HTERT RPE-1 (cell line): ENCODE results near the gene TBX6.
"Not testable (repeated sequence)": the region's sequence is repeated elsewhere in the genome, so short reads cannot be mapped to it uniquely, and the experiment has no call there.

ENCODE experiments used
- in situ Hi-C: fragments of 300-500 bp; cut with MboI; formaldehyde crosslinking; loops from 4 replicates; pipeline ENCODE4 v1.14.3; 2020; ENCODE audit warnings: low sequenced_read_pairs

Gene TBX6, protein sequence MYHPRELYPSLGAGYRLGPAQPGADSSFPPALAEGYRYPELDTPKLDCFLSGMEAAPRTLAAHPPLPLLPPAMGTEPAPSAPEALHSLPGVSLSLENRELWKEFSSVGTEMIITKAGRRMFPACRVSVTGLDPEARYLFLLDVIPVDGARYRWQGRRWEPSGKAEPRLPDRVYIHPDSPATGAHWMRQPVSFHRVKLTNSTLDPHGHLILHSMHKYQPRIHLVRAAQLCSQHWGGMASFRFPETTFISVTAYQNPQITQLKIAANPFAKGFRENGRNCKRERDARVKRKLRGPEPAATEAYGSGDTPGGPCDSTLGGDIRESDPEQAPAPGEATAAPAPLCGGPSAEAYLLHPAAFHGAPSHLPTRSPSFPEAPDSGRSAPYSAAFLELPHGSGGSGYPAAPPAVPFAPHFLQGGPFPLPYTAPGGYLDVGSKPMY

DNA sequence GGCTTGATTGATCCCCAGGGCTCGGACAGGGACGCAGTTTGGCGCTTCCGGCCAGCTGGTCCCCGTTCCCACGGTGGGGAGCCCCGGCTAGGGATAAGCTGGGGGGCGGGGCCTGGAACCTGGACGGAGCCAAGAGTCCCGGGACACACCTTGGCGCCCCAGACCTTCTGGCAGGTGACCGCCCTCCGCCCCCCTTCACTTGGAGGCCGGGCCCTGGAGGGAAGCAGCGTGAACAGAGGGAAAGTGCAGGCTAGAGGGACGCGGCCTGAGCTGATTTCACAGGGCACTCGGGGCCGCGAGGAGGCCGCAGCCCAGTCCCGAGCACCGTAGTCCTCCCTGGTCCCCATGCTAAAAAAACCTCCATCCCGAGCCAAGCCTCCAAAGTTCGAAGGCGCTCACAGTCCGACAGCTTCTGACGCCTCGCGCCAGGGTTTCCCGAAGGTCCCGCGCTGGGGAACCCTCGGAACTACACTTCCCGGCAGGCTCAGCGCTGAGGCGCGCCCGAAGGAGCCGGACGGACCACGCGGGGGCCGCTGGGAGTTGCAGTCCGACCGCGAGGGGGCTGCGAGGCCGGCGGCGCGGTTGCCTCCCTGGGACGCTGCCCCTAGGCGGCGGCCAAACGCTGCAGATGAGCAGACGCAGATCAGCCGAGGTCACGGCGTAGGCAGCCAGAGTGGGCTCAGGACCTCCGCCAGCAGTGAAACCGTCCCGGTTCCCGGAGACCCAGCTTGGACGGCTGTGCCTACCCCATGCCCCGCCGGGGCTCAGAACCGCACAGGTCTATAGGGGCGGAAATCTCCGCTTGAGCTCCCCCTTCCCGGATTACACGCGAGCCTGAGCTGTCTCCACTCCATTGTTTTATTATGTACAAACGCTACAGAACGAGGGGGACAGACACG lies at the start of gene TBX6:
Gene TBX6 (minus strand): TSS at position 451 of the 899 bp plus-strand sequence. CDS start 731 bp downstream, outside the sequence.
- in situ Hi-C loops: no loop called here

DNA sequence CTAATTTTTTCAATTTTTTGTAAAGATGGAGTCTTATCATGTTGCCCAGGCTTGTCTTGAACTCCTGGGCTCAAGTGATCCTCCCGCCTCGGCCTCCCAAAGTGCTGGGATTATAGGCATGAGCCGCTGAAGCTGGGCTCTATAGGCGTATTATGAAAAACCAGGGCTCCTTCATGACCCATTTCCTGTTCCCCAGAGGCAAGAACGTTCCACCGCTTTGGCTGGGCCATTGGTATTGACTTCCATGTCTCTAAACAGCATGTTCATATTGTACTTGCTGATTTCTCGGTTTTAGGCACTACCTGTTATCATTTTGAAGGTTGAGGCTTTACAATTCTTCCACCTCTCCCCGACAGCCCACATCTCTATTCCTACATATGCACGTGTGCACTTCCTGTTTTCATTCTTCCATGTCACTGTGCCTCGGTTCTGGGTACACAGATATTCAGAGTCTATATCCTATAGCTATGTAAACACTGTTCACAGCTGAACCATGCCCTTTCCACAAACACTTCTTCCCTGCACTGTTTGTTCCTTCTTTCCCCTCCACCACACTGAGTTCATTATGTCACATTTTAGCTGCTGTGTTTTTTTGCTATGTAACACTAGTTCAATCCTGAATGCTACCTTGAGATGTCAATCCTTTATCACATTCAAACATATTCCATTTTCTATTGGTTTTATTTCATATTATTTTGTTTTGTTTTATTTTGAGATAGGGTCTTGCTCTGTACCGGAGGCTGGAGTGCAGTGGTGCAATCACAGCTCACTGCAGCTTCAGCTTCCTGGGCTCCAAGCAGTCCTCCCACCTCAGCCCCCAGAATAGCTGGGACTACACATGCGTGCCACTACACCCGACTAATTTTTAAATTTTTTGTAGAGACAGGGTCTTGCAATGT lies 48.1 kb upstream of the TBX6 start:
- in situ Hi-C loops: no loop called here

DNA sequence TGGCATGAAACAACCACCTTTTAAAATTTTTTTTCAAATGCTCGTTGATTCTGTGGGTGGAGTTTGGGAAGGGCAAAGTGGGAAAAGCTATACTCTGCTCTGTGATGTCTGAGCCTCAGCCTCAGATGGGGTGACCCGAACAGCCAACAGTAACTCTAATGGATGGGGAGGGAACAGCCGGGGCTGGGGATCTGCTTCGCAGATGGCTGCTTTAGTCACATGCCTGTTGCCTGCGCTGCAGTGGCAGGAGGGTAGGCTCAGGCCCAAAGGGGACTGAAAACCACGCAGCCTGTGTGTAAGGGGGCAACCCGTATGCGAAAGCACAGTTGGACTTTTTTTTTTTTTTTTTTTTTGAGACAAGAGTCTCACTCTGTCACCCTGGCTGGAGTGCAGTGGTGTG lies 46.2 kb upstream of the TBX6 start:
- in situ Hi-C loops: no loop called here

DNA sequence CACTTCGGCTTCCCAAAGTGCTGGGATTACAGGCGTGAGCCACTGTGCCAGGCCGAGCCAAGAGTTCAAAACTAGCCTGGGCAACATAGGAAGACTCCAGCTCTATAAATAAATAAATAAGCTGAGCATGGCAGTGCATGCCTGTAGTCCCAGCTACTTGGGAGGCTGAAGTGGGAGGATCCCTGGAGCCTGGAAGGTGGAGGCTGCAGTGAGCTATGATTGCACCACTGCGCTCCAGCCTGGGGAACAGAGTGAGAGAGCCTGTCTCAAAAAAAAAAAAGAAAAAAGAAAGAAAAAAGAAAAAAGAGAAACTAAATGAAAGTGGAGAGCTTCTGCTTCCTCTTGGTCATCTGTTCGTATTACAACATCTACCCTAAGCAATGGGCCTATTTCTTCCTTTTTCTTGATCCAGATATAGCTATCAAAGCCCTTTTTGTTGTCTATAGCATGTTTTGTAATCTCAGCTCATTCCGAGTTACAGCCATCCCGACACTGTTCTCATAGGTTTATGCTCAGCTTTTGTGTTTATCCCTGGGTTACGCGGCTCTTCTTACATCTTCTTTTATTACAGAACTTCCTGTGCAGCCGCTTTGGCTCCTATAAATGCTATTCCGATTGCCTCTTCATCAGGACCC lies 45.4 kb upstream of the TBX6 start:
- in situ Hi-C loops: no loop called here

DNA sequence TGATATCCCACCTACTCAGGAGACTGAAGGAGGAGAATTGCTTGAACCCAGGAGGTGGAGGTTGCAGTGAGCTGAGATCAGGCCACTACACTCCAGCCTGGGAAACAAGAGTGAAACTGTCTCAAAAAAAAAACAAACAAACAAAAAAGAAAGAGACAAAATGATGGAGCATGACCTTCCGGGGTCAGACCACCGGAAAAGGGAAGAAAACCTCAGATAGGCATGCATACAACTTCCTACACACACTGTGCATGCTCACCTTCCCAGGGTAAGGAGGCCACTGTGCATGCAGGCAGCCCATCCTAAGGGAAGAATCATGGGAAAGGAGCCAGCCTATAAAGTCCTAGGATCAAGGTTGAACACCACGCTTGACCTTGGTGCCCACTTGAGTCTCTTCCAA lies 40.9 kb upstream of the TBX6 start:
- in situ Hi-C loops: no loop called here

DNA sequence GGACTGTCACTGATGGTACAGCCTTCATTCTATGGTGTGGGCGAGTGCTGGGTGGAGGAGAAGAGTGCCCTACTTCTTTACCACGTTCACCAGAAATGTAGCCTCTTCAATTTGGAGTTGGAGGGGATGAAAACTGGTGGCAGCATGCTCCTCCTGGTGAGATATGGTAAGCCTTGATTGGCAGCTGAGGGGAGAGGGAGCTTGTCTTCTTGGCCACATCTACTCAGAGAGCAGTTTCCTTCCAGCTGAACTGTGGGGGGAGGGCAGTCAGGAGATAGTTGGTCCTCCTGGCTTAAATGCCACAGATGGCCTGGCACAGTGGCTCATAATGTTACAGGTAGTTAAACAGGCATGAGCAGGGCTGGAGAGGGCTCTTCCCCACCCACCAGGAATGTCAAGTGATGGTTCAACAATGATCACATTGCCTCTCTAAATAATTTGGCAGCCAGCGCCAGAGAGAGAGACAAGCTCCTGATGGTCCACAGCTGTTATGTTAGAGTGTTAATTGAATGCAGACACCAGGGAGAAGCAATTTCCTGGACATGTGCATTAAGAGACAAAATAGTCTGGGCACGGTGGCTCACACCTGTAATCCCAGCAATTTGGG lies 40.2 kb upstream of the TBX6 start:
- in situ Hi-C loops: no loop called here

DNA sequence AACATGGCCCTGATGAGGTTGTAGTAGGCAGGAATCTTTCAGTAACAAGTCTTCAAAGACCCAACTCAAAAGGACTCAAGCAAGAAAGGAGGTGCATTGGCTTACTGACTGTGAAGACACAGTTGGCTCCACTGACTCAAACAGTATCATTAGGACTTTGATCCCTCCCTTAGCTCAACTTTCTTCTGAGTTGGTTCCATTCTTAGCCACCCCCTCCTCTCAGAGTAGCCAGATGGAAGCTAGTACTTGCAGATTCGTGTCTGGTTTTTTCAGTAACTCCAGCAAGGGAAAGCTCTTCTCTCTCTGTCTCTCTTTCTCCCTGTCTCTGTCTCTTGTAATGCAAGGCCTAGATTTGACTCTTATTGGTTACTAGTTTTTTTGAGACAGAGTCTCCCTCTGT lies 36.3 kb upstream of the TBX6 start:
- in situ Hi-C loops: no loop called here

DNA sequence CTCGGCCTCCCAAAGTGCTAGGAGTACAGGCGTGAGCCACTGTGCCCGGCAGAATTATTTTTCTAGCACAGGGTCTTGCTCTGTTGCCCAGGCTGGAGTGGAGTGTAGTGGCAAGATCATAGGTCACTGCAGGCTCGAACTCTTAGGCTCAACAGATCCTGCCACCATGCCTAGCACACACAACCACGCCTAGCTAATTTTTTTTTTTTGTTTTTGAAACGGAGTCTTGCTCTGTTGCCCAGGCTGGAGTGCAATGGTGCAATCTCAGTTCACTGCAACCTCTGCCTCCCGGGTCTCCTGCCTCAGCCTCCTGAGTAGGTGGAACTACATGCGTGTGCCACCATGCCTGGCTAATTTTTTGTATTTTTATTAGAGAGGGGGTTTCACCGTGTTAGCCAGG lies 34.0 kb upstream of the TBX6 start:
- in situ Hi-C loops: not testable (repeated sequence)

DNA sequence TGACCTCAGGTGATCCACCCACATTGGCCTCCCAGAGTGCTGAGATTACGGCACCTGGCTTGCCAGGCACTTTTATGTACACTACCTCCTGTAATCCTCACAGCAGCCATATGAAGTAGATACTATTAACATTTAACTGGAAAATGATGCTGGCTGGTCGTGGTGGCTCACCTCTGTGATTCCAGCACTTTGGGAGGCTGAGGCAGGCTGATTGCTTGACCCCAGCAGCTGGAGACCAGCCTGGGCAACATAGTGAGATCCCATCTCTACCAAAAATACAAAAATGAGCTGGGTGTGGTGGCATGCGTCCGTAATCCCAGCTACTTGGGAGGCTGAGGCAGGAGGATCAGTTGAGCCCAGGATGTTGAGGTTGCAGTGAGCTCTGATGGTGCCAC lies 33.3 kb upstream of the TBX6 start:
- in situ Hi-C loops: no loop called here

DNA sequence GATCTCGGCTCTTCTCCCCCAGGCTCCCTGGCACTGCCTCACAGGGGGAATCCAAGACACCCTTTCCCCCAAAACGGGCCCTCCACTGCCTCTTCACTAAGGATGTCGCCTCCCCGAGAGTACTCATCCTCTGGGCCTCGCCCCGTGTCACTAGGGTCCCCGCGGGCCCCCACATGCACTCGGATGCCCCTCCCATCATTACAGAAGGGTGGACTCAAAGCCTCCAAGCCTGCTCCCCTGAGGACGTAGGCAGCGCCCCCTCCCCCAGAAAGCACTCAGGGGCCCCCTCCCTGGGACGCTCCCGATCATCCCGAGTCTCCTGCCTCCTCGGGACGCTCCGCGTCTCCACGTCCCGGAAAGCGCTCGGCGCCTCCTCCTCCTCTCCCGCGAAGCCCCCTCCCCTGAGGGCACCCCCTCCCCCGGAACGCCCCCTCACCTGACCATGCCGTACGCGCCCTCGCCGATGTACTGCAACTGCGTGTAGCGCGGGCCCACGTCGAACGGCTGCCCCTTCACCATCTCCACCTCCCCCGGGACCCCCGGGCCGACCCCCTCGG lies 31.0 kb upstream of the TBX6 start:
- in situ Hi-C loops: no loop called here

DNA sequence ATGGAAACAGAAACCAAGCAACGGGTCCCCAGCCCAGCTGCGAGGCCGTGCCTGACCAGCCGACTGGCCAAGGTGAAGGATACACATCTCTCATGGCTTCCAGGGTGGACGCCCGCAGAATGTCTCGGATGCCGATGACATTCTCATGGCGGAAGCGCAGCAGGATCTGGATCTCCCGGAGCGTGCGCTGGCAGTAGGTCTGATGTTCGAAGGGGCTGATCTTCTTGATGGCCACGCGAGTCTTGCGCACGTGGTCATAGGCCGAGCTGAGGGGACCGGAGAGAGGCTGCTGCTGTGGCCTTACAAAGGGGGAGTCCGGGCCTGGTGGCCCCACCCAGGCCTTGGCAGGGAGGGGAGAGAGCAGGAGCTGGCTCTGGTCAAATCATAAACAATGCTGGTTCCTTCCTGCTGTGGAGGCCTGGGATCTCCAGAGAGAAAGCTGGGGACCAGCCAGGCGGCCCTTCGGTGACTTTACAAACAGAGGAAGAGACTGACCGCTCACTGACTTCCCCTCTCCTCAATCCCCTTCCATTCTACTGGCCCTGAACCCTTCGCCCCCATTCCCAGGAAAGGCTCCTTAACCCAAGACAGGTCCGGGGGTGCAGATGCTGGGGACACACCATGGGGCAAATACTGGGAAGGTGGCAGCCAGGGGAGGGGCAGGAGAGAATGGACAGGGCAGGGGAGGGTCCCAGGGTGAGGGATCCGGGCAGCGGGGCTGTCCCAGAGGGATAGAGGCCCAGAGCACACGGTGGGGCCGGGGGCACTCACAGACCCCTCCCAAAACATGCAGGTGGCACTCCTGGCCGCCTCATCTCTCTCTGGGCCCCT lies 30.2 kb upstream of the TBX6 start:
- in situ Hi-C loops: no loop called here

DNA sequence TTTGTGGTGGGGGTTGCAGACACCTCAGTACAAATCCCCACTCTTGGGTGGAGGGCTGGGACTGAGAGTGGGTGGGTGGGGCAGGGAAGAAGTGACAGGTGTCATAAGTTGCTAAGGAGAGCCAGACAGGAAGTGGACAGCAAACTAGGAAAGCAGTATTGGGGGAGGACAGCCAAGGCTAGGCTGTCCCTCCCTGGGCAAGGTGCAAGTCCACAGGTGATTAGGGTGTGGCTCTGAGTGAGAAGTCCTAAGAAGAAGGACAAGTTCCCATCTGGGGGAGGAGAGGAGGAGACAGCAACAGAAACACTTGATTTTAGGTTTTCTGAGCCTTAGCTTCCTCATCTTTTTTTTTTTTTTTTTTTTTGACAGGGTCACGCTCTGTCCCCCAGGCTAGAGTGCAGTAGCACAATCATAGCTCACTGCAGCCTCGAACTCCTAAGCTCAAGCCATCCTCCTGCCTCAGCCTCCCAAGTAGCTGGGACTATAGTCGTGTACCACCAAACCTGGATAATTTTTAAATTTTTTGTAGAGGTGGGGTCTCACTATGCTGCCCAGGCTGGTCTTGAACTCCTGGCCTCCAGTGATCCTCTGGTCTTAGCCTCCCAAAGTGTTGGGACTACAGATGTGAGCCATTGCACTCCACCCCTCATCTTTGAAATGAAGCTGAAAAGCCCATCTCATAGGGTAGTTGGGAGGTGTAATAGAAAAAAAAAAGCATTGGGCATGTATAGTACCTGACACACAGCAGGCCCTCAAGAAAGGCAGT lies 28.8 kb upstream of the TBX6 start:
- in situ Hi-C loops: no loop called here

DNA sequence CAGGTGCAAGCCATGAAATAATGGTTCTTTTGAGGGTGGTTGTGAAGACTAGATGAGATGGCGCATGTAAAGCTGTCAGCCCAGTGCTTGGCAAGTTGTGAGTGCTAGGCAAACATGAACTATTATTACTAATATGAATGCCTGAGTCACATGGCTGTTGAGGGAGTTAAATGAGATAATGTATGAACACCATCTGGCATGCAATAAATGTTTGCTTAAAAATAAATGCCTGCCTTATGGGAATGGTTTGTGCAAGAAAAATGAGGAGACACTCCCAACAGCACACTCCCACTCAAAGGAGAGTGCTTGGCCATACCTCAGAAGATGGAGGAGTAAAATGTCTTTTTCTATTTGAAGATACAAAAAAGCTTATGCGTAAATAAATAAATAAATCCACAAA lies 27.7 kb upstream of the TBX6 start:
- in situ Hi-C loops: no loop called here

DNA sequence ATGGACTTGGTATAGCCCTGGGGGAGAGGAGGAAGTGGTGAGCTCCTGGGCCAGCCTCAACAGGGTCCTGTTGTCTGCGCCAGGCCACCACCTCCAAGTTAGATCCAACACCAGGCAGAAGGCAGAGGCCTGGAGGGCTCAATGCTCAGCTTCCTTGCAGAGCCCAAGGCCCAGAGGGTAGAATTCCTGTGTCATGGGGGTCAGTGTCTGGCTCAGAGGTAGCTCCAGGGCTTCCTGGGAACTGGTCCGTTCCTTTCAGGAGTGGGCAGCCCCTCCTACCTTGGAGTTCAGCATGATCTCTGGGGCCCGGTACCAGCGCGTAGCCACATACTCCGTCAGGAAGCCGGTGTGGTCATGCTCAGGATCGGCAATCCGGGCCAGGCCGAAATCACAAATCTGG lies 26.0 kb upstream of the TBX6 start:
- in situ Hi-C loops: no loop called here

DNA sequence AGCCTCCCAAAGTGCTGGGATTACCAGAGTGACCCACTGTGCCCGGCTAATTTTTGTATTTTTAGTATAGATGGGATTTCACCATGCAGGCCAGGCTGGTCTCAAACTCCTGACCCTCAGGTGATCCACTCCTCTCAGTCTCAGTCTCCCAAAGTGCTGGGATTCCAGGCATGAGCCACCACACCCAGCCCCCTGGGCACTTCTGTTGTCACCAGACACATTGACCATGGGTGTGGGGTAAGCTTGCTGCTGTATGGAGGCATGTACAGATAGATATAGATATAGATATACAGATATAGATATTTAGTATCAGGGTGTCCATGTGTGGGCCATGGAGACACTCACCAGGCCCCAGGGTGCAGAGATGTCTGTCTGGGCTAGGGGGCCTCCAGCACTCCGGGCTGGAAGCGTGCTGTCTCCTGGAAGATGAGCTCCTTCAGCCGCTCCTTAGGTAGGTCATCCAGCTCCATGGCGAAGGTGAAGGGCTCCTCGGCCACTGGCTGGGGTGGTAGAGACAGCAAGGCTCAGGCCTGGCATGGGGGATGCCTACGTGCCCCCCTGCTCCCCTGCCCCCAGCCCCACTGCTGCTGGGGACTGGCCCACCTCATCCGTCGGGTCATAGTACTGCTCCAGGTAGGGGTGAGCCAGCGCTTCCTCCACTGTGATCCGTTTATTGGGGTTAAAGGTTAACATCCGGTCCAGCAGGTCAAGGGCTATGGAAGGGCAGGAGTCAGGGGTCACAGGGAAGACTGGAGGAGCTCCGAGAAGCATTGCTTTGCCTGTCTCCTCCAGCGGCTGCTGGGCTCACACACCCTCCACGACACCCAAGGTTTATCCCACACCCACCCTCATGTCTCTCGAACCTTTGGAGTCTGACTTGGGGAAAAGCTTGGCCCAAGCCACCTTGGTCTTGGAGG lies 24.8 kb upstream of the TBX6 start:
- in situ Hi-C loops: no loop called here

DNA sequence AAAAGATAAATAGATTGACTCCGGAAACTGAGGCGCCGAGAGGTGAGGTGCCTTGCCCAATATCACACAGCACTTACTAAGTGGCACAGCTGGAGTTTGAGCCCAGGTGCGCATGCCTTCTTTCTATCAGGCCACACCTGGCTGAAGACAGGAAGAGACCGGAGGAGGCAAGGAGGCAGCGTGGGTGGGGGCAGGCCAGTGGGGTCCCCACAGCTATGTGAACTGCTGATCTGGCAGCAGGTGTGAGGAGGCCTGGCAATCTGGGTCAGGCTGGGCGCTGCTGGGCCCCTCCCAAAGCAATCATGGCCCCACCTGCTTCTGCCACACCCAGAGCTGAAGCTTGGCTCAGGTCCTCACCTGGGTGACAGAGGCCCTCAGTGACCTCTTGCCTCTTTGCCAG lies 23.5 kb upstream of the TBX6 start:
- in situ Hi-C loops: no loop called here

DNA sequence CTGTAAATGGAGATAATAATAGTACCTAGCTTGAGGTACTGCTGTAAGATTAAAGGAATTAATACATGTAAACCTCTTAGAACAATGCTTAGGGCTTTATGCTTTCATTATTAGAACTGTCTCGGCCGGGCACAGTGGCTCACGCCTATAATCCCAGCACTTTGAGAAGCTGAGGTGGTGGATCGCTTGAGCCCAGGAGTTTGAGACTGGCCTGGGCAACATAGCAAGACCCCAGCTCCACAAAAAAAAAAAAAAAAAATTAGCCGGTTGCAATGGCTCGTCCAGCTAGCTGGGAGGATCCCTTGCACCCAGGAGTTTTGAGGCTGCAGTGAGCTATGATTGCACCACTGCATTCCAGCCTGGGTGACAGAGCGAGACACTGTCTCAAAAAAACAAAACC lies 23.1 kb upstream of the TBX6 start:
- in situ Hi-C loops: not testable (repeated sequence)
